Fibroblast of skin of right quadriceps (primary cell): ENCODE data around the gene PNRC1.
"Not testable (repeated sequence)": the region's sequence is repeated elsewhere in the genome, so short reads cannot be mapped to it uniquely, and the experiment has no call there.

Experiments
- DNase-seq: peaks from one replicate; pipeline ENCODE4 v3.0.0-alpha.2; 2013

Gene PNRC1

DNA sequence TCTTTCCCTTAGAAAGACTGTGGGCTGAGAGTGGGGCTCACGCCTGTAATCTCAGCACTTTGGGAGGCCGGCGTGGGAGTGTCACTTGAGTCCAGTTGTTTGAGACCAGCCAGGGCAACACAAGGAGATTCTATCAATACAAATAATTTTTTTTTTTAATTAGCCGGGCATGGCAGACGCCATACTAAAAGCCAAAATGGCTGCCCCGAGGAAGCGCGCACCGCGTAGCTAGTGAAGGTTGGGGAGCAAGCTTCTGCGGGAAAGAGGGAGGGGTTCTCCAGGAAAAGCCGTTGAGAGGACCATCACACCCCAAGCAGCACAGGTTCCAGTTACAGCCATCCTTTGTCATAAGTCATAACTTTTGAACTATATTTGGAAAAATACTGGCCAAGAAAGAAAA, 21.3 kb upstream of the PNRC1 start:
- DNase-seq: no peak

DNA sequence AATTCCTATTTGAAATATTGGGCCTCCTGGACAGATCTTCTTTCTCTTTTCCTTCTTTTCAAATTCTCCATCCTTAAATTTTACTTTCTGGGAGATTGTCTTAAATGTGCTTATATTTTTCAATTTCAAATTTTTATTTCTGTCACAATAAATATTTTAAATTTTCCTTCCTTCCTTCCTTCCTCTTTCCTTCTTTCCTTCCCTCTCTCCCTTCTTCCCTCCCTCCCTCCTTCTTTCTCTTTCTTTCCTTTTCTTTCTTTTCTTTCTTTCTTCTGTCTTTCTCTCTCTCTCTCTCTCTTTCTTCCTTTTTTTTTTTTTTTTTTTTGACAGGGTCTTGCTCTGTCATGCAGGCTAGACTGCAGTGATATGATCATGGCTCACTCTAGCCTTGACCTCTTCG, 16.7 kb upstream of the PNRC1 start:
- DNase-seq: no peak

DNA sequence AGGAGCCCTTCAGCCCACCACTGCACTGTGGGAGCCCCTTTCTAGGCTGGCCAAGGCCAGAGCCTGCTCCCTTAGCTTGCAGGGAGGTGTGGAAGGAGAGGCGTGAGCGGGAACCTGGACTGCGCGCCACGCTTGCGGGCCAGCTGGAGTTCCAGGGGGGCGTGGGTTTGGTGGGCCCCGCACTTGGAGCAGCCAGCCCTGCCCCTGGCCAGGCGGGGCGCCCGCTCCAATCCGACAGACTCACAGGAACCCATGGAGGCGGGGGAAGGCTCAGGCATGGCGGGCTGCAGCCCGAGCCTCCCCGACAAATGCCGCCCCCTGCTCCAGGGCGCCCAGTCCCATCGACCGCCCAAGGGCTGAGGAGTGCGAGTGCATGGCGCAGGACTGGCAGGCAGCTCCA, 15.6 kb upstream of the PNRC1 start:
- not testable (repeated sequence) for DNase-seq

DNA sequence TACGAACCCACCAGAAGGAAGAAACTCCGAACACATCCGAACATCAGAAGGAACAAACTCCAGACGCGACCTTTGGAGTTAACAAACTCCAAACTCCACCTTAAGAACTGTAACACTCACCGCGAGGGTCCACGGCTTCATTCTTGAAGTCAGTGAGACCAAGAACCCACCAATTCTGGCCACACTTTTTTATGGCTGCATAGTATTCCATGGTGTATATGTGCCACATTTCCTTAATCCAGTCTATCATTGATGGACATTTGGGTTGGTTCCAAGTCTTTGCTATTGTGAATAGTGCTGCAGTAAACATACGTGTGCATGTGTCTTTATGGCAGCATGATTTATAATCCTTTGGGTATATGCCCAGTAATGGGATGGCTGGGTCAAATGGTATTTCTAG, 14.4 kb upstream of the PNRC1 start:
- DNase-seq: not testable (repeated sequence)

DNA sequence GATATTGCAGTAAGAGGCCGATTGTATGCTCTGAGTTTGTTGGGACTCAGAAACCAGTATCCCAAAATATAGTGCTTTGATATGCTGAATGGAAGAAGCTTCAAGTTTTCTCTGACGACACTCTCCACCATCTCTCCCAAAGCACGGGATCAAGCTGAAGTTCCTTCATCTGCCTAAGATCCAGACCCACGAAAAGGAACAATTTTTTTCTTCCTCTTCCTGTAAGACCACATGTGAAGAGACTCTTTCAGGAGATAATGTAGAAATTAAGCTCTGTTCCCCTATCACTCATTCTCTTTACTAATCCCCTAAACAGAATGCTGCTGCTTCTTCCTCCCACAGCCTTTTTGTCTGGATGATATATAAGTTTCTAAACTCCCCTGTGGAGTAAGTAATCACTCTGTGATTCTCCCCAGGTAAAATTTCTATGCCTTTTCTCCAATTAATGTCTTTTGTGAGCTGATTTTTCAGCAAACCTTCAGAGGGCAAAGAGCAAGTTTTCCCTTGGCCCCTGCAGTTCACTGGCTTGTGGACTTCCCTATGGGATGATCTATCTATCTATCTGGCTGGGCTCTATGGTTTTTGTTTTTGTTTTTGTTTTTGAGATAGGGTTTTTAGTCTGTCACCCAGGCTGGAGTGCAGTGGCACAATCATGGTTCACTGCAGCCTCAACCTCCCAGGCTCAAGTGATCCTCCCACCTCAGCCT, 13.5 kb upstream of the PNRC1 start:
- DNase-seq: no peak

DNA sequence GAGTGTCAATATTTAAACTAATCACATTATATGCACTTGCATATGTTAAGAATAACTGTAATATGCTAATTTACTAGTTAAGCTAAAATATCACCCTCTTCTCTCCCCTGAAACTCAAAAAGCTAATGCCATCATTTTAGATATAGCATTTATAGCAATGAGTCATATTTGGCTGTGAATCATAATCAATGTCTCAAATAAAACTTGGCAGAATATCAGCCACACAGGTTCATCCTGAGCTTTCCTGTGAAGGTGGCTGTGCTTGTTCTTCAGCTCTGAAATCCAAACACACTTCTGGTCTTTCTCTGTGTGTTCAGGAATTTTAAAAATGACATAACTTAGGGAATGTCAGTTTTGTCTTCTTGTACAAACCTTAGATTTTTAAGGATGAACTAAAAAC, 12.8 kb upstream of the PNRC1 start:
- DNase-seq: no peak

DNA sequence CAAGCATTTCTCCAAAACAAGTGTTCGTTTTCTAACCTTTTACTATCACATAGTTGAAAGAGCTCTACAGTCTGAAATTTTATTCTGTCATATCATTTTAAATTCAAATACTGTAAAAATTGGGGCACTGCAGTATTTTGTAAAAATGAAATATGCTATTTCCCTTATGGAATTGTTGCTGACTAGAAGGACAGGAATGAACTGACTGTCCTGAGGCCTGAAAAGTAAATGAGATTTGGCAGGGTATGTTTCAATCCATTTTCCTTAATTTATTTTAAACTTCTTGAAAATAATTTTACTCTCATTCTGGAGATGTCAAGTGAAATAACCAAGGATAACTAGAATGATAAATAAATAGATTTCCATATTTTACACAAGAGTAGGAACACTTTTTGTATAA, 11.9 kb upstream of the PNRC1 start:
- no peak for DNase-seq

DNA sequence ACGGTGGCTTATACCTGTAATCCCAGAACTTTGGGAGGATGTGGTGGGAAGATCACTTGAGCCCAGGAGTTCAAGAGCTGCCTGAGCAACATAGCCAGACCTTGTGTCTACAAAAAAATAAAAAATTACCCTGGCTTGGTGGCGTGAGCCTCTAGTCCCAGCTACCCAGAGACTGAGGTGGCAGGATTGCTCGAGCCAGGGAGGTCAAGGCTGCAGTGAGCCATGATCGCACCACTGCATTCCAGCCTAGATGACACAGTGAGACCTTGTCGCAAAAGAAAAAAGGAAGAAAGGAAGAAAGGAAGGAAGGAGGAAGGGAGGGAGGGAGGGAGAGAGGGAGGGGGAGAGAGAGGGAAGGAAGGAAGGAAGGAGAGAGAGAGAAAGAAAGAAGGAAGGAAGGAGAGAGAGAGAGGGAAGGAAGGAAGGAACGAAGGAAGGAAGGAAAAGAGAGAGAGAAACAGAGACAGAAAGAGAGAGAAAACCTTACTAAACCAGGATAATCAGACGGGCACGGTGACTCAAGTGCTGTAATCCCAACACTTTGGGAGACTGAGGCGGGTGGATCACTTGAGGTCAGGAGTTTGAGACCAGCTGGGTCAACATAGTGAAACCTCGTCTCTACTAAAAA, 10.9 kb upstream of the PNRC1 start:
- DNase-seq: no peak

DNA sequence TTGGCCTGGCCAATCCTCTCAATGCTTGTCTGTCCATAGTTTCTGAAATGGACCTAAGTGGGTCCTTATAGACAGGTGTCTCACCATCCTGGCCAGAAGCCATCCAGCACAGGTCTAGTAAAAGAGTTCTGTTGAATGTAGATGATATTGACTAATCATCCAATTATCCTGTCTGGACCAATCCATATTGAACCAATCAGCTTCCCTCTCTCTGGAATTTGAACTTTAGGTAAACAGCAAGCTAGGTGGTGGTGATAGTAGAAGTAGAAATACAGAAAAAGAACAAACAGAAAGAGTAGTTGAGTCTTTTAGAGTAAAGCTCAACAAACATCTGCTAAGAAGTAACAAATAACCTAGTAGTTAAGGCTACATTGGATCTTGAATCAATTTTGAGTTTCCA, 9.5 kb upstream of the PNRC1 start:
- DNase-seq: no peak

DNA sequence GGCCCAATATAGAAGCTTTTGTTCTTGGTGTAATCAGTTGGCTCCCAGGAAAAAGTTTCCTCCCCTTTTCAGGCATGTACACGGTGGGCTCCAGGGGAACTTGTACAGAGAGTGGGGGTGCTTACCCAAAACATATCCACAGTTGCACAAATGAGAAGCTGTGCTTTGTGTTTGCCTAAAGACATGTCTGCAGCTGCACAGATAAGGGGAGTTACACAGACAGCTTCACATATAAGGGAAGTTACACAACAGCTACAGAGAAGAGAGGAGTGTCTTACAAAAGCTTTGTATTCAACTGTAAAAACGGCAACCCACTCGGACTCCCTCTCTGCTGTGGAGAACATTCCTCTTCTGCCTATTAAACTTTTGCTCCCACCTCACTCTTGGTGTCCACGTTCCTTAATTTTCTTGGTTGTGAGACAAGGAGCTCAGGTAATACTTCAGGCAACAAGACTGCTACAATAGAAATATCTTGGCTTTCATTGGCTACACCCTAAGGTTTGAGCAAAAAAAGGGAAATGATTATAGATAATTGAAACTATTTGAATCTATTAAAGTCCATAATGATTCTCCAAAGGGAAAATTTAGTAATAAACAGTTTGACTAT, 7.4 kb upstream of the PNRC1 start:
- DNase-seq: no peak

DNA sequence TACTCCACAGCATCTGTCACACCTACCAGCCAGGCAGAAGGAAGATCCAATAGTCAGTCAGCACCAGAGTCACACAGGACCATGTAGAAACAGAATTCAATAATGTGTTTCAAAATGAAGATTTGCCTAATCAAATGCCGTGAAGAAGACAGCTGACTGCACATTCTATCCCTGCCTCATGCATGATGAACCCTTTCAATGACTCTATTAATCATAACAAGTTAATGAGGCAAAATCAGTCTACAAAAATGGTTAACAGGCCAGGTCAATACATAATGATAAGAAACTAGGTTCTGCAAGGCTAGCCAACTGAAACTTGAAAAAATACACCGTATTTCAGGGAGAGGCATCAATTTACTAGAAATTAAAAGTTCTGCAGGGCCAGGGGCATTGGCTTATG, 6.7 kb upstream of the PNRC1 start:
- no peak for DNase-seq

DNA sequence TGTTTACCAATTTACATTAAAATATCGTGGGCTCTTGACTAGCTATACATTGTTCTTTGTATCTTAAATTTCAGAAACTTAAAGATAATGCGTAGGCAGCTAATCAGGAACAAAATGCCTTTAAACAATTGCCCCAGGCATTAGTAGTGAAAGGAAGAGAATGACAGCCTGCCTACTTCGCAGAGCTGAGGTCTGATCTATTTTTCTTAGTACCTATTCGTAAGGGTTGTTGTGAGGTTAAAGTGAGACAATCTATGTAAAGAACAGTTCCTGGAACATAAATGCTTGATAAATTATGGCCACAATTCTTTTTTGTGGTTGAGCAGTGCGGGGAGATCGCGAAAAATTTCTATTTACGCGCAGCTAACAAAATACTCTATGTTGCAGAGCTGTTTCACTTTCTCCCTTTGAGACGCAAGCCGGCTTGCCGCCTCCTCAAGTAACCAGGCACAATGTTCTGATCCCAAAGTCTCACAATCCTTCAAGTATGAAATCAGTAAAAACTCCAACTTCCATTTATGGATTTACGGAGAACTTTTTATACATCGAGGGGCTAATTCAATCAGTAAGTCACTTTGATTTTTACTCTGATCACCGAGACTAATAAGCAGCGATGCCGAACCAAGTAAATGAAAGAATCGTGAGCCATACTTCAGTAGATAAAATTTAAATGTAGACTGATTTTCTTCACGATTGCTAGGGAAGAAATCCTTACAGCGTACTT, 878 bp upstream of the PNRC1 start:
- DNase-seq: peak; percentile 71

DNA sequence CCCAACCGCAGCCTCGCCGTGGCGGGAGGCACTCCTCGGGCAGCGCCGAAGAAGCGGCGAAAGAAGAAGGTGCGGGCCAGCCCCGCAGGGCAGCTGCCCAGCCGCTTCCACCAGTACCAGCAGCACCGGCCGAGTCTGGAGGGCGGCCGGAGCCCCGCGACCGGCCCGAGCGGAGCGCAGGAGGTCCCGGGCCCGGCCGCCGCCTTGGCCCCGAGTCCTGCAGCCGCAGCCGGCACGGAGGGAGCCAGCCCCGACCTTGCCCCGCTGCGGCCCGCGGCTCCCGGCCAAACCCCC, 525 bp downstream of the PNRC1 start:
- no peak for DNase-seq

DNA sequence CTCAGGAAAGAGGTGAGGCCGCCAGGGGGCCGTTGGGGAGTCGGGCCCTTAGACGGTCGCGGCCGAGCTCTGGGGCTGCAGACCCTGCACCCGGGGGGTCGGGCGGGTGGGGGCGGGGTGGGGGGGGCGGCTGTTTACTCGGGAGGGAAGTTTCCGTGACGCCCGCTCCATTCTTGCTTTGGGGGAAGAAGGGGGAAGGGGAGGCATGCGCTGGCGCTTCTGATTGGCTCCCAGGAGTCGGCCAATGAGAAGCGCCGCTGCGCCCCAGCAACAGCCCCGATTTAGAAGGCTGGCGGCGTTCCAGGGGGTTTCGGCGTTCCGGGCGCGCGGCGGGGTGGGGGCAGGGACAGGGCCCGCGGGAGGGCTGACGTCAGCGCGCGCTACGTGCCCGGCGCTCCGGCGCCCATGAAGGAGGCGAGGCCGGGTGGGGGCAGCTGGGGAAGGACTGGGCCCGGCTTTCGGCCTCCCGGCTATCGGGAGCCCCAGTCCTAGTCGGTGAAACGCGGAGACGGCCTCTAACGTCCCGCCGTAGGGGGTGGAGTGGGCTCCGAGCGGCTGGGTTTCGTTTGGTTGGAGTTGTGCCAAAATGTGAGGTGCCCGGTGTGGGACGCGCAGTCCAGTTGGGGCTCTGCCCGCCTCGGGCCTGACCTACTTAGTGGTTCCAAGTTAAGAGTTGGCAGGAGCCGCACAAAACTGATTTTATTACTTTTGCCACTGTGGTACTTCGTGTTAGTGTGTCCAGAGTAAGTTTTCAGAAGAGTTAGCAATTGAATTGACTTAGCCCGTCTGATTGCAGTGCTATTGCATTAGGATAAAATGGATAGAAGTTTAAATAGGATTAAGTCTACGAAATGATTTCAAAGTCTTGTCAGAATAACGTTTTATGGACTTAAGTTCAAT, 1.1 kb downstream of the PNRC1 start:
- DNase-seq: peak; percentile 98

DNA sequence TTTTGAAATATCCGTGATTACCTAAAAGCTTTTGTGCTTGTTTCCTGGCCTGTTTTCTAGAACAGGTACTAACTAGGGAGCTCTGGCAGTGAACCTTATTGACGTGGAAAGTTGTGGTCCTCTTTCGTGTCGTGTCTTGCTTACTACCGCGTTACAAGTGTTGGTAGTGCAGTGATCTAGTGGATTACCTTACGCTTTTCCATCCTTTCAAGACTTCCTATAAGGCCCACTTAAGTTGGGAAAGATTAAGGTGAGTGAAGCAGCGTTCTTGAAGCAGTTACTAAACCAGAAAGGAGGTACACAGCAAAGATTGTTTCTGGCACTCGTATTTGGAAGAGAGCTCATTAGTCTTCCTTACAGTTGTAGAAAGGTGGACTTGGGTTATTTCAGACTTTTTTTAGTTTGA, 1.9 kb downstream of the PNRC1 start:
- no peak for DNase-seq

DNA sequence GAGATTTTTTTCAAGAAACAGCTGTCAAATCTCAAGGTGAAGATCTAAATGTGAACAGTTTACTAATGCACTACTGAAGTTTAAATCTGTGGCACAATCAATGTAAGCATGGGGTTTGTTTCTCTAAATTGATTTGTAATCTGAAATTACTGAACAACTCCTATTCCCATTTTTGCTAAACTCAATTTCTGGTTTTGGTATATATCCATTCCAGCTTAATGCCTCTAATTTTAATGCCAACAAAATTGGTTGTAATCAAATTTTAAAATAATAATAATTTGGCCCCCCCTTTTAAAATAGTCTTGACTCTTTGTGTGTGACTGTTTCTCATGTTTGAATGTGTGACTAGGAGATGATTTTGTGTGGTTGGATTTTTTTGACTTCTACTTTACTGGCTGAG, 4.0 kb downstream of the PNRC1 start:
- DNase-seq: no peak

DNA sequence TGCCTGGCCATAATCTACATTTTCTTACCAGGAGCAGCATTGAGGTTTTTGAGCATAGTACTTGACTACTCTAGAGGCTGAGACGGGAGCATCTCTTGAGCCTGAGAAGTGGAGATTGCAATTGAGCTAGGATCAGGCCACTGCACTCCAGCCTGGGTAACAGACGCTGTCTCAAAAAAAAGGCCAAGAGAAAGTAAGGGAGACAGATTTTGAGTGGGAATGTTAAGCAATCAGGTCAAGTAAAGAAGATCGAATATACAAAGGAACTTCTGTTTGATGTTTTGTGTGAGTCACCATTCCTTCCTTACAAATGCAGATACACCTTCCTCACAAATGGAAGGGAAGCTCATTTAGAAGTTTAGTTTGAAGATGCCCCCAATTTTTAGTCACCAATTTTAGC, 4.4 kb downstream of the PNRC1 start:
- no peak for DNase-seq

DNA sequence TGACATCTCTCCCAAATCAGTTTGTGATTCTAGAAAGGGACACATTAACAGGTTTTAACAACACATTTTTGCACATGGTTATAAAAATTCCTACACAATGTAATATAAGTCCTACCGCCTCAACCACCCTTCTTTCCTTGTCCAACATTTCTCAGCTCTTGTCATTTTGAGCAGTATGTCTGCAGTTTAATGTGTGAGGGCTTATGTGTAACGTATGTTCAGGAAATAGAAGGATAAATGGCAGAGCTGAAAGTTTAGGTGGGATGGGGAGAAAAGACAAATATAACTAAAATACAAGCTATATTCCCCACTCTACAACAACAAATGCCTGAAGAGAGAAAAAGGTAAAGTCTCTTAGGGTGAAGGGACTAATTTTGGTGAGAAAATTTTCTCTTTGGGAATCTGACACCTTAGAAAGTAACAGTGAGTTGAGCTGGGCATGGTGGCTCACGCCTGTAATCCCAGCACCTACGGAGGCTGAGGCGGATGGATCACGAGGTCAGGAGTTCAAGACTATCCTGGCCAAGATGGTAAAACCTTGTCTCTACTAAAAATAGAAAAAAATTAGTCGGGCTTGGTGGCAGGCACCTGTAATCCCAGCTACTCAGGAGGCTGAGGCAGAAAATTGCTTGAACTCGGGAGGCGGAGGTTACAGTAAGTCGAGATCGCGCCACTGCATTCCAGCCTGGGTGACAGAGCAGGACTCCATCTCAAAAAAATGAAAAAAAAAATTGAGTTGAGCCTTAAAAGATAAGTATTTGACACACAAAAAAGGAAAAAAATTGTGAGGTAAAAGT, 5.1 kb downstream of the PNRC1 start:
- DNase-seq: no peak

DNA sequence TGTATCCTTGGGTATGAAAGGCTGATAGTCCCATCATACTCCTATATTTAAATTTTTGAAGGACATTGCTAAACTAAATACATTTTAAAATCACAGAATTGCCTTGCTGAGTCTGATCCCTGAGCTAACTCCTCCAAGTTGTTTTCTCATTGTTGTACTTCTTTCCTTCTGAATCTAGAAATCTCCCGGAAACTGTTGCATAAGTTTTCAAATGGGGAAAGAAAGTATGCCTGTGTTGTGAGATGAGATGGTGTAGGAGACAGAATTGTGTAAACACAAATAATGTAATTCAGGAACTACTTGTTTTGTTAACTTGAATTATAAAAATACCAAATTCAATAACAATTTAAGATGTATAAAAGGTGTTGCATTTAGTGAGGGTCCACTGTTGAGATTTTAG, 7.3 kb downstream of the PNRC1 start:
- no peak for DNase-seq

DNA sequence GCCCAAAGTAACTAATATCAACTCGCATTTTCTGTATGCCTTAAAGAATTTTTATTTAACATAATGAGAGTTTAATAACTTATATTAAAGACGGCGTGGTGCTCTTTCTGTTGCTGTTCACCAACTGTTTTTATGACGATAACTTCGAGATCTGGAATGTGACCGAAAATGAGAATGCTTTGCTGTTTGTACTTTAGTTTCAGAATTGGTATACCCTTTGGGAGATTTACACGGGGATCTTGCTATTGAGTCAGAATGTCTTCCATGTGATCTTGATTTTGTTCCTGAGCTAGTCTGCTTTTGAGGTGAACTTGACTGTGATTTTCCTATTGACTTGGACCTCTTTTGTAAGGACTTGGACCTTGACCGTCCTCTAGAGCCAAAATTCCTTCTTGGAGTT, 17.9 kb downstream of the PNRC1 start:
- no peak for DNase-seq

DNA sequence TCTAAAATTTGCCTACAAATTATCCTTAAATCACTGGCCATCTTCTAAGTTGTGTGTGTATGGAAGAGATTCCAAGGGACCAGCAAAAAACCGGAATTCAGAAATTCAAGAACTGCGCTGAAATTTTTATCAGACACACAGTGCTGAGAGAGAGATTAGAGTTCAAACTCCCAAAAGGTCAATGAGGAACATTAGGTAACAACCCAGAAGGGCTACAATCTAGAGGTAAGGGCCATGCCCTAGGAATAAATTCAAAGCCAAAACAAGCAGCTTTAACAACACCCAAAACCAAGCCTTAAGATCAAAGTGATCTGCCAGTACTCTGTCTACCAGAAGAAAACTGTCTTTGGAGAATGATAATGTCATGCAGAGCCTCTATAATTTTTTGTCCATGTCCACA, 19.6 kb downstream of the PNRC1 start:
- DNase-seq: no peak

DNA sequence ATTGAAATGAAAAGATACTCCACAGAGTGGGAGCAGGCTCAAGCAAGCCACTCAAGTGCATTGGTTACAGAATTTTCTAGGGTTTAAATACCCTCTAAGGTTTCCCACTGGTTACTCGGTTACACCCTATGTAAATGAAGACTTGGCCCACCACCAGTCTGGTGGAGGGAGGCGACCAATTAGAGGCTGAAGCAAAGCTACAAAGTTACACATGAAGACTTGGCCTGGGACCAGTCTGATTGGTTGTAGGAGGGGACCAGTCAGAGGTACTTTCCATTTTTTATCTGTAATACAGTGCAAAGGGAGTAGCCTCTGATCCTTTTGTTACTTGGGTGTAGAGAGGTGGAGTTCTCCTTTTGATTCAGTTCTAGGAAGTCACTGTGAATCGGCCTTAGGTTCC, 29.7 kb downstream of the PNRC1 start:
- no peak for DNase-seq
